ENCODE measurements around the gene FBN2. TPM values are rescaled to one million over a fixed set of nuclear protein-coding genes. Genes with fewer than 3 reads are reported as not detected.

Gene FBN2
- total RNA-seq, 1 donor from 2014 or later = 0.11 TPM

DNA sequence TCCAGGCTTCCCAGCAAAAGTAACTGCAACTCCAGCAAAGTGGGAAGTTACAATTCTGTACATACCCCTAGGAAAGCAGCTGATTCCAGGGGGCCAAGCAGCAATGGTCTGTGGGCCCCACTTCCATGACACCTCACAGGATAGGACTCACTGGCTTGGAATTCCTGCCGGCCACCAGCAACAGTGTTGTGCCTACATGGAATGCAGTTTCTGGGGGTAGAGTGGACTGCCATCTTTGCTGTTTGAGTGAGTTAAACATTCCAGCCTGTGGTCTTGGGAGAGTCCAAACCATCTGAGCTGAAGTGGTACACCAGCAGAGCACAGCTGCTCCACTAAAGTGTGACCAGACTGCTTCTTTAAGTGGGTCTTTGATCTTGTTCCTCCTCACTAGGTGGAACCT, 13.4 kb upstream of the FBN2 start:
- Histone ChIP-seq H3K27ac (no peak overlapping the region), H3K36me3 (no peaks in the 10 kb centered on the region), H3K4me3 (no peak overlapping the region), H3K9me3 (peaks cover 0 to 12% of the 10 kb centered on the region in 2 donors), H3K4me1 (no peaks in the 10 kb centered on the region), H3K27me3 (no peaks in the 10 kb centered on the region)
- intact Hi-C loops (cut with DNase I) = no loop called here
- DNase-seq (ENCODE audit: low spot score in 2 of 2) = no peak
- TF ChIP-seq, protein P1, sequence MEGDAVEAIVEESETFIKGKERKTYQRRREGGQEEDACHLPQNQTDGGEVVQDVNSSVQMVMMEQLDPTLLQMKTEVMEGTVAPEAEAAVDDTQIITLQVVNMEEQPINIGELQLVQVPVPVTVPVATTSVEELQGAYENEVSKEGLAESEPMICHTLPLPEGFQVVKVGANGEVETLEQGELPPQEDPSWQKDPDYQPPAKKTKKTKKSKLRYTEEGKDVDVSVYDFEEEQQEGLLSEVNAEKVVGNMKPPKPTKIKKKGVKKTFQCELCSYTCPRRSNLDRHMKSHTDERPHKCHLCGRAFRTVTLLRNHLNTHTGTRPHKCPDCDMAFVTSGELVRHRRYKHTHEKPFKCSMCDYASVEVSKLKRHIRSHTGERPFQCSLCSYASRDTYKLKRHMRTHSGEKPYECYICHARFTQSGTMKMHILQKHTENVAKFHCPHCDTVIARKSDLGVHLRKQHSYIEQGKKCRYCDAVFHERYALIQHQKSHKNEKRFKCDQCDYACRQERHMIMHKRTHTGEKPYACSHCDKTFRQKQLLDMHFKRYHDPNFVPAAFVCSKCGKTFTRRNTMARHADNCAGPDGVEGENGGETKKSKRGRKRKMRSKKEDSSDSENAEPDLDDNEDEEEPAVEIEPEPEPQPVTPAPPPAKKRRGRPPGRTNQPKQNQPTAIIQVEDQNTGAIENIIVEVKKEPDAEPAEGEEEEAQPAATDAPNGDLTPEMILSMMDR (IDR thresholded peaks at IDR 0.05) = no peak

GRCh38 chr5:128549496-128549895, 11.5 kb upstream of the FBN2 start:
- TF ChIP-seq, protein P1 (IDR thresholded peaks at IDR 0.05) = no peak
- Histone ChIP-seq H3K9me3 (peaks cover 0 to 12% of the 10 kb centered on the region in 2 donors), H3K27ac (no peak overlapping the region), H3K4me3 (no peak overlapping the region), H3K36me3 (no peaks in the 10 kb centered on the region), H3K4me1 (no peaks in the 10 kb centered on the region), H3K27me3 (no peaks in the 10 kb centered on the region)
- intact Hi-C loops (cut with DNase I) = no loop called here
- no peak for DNase-seq (ENCODE audit: low spot score in 2 of 2)

DNA sequence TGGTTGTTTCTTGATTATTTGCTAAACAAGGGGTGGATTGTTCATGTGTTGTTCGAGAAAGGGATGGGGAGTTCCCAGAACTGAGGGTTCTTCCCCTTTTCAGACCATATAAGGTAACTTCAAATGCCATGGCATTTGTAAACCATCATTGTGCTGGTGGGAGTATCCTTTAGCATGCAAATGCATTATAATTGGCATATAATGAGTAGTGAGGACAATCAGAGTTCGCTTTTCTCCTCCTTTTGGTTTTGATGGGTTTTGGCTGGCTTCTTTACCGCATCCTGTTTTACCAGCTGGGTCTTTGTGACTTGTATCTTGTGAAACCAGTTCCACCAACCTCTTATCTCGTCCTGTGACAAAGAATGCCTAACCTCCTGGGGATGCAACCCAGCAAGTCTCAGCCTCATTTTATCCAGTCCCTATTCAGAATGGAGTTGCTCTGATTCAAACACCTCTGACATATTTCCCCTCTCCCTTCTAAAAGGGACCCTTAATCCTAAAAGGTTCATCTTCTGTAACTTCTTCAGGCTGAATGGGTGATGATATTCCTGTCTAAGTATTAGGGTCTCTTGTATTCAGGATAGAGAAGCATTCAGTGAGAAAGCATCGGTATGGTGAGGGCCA, 8.7 kb upstream of the FBN2 start:
- H3K27me3 ChIP-seq = no peaks in the 10 kb centered on the region
- no peaks in the 10 kb centered on the region for H3K4me1 ChIP-seq
- DNase-seq (ENCODE audit: low spot score in 2 of 2) = no peak
- intact Hi-C loops (cut with DNase I) = no loop called here
- H3K27ac ChIP-seq = no peak overlapping the region
- TF ChIP-seq, protein P1 (IDR thresholded peaks at IDR 0.05) = no peak
- H3K36me3 ChIP-seq = no peaks in the 10 kb centered on the region
- no peaks in the 10 kb centered on the region for H3K9me3 ChIP-seq
- H3K4me3 ChIP-seq = no peak overlapping the region

- TF ChIP-seq, protein P1 (IDR thresholded peaks at IDR 0.05) = no peak
- H3K36me3 ChIP-seq = no peaks in the 10 kb centered on the region
- H3K27me3 ChIP-seq = peaks cover 12% of the 10 kb centered on the region
- H3K9me3 ChIP-seq = no peaks in the 10 kb centered on the region
- intact Hi-C loops (cut with DNase I) = no loop called here
- no peak for DNase-seq (ENCODE audit: low spot score in 2 of 2)
- peaks cover 6% of the 10 kb centered on the region in 2 donors for H3K4me1 ChIP-seq
- no peak overlapping the region for H3K27ac ChIP-seq
- H3K4me3 ChIP-seq = no peak overlapping the region
These were observed 3.3 kb upstream of the FBN2 start for GRCh38 chr5:128541385-128541784.

DNA sequence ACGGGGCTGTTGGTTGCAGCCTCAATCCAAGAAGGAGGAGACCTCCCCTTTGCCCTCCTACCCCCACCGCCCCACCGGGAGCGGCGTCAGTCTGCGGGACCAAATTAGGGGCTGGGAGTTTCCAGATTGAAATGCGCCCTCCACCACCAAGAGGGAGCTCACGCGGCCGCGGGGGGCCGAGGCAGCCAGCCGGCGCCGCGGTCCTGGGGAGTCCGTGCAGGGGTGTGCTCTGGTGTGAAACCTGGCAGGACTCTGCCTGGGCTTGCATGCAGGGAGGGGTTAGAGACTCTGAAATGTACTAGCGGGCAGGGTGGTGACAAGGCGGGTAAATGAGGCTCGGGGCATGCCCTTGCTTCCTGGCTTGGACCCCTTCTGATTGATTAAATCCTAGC, 989 bp upstream of the FBN2 start:
- TF ChIP-seq, protein P1 (IDR thresholded peaks at IDR 0.05) = no peak
- DNase-seq (ENCODE audit: low spot score in 2 of 2) = no peak
- Histone ChIP-seq H3K9me3 (no peaks in the 10 kb centered on the region), H3K27me3 (peaks cover 15% of the 10 kb centered on the region), H3K36me3 (no peaks in the 10 kb centered on the region), H3K27ac (no peak overlapping the region), H3K4me1 (peaks cover 6% of the 10 kb centered on the region in 2 donors), H3K4me3 (peak overlapping the region; percentile 53 to 63)
- intact Hi-C loops (cut with DNase I) = no loop called here

Measured in ascending aorta (tissue), 2 donors.